ENCODE data around the gene GPR42.

GPR42 gene

GRCh38 chr19:35380450-35381124, 9.7 kb downstream of the GPR42 start:
- DNase-seq (ENCODE audit: low read depth) = no peak
- no peak for TF ChIP-seq CTCF (IDR thresholded peaks at IDR 0.05; ENCODE audit: low read depth, low read length, missing control alignments)
- in situ Hi-C loops (cut with HindIII; ENCODE audit: low sequenced_read_pairs) = no loop called here
- no peak overlapping the region for H3K4me3 ChIP-seq (ENCODE audit: low read depth, low read length)

DNA sequence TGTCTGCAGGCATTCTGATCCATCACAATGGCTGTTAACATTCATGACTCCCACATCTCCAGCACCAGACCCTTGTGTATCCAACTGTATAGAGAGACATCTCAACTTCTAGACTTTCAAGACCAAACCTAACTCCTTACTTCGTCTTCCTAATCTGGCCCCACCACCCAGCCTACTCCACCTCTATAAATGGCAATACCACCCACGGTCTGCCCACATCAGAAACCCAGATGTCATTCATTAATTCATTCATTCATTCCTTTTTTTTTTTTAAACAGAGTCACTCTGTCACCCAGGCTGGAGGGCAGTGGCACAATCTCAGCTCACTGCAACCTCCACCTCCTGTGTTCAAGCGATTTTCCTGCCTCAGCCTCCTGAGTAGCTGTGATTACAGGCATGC, 10.4 kb downstream of the GPR42 start:
- TF ChIP-seq CTCF (IDR thresholded peaks at IDR 0.05; ENCODE audit: low read depth, low read length, missing control alignments) = no peak
- DNase-seq (ENCODE audit: low read depth) = no peak
- in situ Hi-C loops (cut with HindIII; ENCODE audit: low sequenced_read_pairs) = no loop called here
- no peak overlapping the region for H3K4me3 ChIP-seq (ENCODE audit: low read depth, low read length)

DNA sequence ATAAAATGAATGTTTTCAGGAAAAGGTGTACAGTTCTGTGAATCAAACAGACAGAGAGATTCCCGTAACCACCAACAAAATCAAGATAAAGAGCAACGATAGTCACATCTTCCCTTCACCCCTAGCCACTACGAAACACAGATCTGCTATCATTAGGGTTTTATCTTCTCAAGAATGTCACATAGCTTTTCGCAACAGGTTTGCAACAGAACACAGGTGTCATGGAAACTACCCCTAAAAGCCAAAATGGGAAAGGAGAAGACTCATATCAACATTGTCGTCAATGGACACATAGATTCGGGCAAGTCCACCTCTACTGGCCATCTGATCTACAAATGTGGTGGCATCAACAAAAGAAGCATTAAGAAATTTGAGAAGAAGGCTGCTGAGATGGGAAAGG, 11.1 kb downstream of the GPR42 start:
- H3K4me3 ChIP-seq (ENCODE audit: low read depth, low read length) = no peak overlapping the region
- no peak for TF ChIP-seq CTCF (IDR thresholded peaks at IDR 0.05; ENCODE audit: low read depth, low read length, missing control alignments)
- in situ Hi-C loops (cut with HindIII; ENCODE audit: low sequenced_read_pairs) = no loop called here
- no peak for DNase-seq (ENCODE audit: low read depth)

DNA sequence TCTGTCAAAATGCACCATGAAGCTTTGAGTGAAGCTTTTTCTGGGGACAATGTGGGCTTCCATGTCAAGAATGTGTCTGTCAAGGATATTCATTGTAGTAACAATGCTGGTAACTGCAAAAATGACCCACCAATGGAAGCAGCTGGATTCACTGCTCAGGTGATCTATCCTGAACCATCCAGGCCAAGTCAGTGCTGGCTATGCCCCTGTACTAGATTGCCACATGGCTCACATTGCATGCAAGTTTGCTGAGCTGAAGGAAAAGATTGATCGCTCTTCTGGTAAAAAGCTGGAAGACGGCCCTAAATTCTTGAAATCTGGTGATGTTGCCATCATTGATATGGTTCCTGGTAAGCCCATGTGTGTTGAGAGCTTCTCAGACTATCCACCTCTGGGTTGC, 12.7 kb downstream of the GPR42 start:
- in situ Hi-C loops (cut with HindIII; ENCODE audit: low sequenced_read_pairs) = no loop called here
- no peak overlapping the region for H3K4me3 ChIP-seq (ENCODE audit: low read depth, low read length)
- DNase-seq (ENCODE audit: low read depth) = no peak
- no peak for TF ChIP-seq CTCF (IDR thresholded peaks at IDR 0.05; ENCODE audit: low read depth, low read length, missing control alignments)

DNA sequence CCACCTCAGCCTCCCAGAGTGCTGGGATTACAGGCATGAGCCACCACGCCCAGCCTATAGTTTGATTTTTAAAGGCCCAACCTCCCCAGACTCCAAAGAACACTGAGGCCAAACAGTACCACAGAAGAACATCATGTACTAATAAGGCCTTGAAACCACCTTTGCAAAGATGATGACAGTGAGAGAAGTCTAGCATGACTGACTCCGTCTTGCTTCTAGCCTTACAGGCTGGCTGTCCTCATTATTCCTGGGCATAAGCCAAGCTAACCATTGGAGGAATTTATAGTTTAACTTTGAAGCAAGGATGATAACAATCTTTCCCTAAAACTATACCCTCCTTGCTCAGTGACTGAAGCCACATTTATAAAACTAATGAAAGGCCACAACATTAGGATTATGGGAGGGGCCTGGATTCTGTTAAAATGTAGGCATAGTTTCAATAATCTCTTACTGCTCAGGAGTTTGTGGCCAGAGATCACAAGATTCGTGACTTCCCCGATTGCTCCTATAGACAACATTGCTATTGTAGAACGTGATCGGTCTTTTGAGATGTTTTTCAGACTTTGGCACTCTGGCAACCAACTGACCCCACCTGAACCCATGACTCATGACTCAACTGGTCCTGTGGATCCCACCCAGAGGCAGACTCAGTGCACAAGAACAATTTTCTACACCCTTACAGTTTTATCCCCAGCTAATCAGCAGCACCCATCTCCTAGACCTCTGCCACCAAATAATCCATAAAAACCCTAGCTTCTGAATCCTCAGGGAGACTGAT, 17.6 kb downstream of the GPR42 start:
- DNase-seq (ENCODE audit: low read depth) = no peak
- H3K4me3 ChIP-seq (ENCODE audit: low read depth, low read length) = no peak overlapping the region
- in situ Hi-C loops (cut with HindIII; ENCODE audit: low sequenced_read_pairs) = no loop called here
- no peak for TF ChIP-seq CTCF (IDR thresholded peaks at IDR 0.05; ENCODE audit: low read depth, low read length, missing control alignments)

GRCh38 chr19:35389192-35389861, 18.5 kb downstream of the GPR42 start:
- no peak overlapping the region for H3K4me3 ChIP-seq (ENCODE audit: low read depth, low read length)
- DNase-seq (ENCODE audit: low read depth) = no peak
- in situ Hi-C loops (cut with HindIII; ENCODE audit: low sequenced_read_pairs) = no loop called here
- TF ChIP-seq CTCF (IDR thresholded peaks at IDR 0.05; ENCODE audit: low read depth, low read length, missing control alignments) = no peak

All from astrocyte of the cerebellum (primary cell).